Measurements from ENCODE around the gene SEMA3A. TPM values are rescaled to one million over a fixed set of nuclear protein-coding genes. Genes with fewer than 3 reads are reported as not detected.

Gene SEMA3A
- total RNA-seq, 3 donors from 2014 or later = 2.9 to 23.2 (median 5.2) TPM

DNA sequence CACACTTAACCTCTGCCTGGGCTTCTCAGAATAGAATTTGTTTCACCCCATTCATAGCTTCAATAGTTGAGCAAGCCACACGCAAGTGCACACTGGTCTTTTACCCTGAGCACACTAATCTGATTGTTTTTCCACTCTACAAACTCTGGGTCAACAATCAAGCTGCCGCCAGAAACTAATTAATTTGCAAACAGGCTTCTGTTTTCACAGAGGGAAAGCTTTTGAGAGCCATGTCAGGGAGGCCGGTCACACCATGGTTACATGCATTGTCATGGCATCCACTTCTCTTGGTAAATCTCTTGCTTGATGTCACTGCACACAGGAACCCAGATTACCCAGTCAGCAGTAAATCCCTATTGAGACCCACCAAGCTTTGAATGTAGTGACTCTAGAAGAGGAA, 154.2 kb downstream of the SEMA3A start:
- Histone ChIP-seq H3K4me3 (no peak overlapping the region), H3K9me3 (no peaks in the 10 kb centered on the region), H3K36me3 (no peaks in the 10 kb centered on the region), H3K27ac (no peak overlapping the region), H3K4me1 (no peaks in the 10 kb centered on the region), H3K27me3 (no peaks in the 10 kb centered on the region)
- no peak for DNase-seq (ENCODE audit: low spot score in 2 of 2)
- TF ChIP-seq POLR2A (IDR thresholded peaks at IDR 0.05) (no peak), POLR2AphosphoS5 (IDR thresholded peaks at IDR 0.05) (no peak)
- TF ChIP-seq, protein P1, sequence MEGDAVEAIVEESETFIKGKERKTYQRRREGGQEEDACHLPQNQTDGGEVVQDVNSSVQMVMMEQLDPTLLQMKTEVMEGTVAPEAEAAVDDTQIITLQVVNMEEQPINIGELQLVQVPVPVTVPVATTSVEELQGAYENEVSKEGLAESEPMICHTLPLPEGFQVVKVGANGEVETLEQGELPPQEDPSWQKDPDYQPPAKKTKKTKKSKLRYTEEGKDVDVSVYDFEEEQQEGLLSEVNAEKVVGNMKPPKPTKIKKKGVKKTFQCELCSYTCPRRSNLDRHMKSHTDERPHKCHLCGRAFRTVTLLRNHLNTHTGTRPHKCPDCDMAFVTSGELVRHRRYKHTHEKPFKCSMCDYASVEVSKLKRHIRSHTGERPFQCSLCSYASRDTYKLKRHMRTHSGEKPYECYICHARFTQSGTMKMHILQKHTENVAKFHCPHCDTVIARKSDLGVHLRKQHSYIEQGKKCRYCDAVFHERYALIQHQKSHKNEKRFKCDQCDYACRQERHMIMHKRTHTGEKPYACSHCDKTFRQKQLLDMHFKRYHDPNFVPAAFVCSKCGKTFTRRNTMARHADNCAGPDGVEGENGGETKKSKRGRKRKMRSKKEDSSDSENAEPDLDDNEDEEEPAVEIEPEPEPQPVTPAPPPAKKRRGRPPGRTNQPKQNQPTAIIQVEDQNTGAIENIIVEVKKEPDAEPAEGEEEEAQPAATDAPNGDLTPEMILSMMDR (IDR thresholded peaks at IDR 0.05) = no peak
- intact Hi-C loops (cut with DNase I; ENCODE audit: low total_unique reads) = no loop called here

DNA sequence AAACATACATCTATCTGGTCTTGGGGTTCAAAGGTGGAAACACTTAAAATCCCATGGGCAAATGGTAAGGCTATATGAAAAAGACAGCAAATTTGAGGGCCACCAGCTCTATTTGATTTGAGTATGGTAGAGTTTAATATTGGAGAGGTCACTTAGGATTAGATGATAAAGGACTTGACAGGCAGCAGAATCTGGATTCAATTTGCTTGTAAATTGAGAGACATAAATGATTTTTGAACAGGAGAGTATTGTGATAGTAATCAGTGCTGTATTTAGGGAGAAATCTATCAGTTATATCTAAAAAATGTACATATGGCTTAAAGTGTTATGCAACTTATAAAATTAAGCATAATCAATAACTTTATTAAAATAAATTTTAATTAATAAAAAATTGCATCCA, 155.2 kb downstream of the SEMA3A start:
- no peaks in the 10 kb centered on the region for H3K9me3 ChIP-seq
- no peaks in the 10 kb centered on the region for H3K36me3 ChIP-seq
- no peak overlapping the region for H3K4me3 ChIP-seq
- no peaks in the 10 kb centered on the region for H3K27me3 ChIP-seq
- no peak for DNase-seq (ENCODE audit: low spot score in 2 of 2)
- intact Hi-C loops (cut with DNase I; ENCODE audit: low total_unique reads) = no loop called here
- TF ChIP-seq, protein P1 (IDR thresholded peaks at IDR 0.05) = no peak
- TF ChIP-seq POLR2A (IDR thresholded peaks at IDR 0.05) (no peak), POLR2AphosphoS5 (IDR thresholded peaks at IDR 0.05) (no peak)
- no peak overlapping the region for H3K27ac ChIP-seq
- no peaks in the 10 kb centered on the region for H3K4me1 ChIP-seq

DNA sequence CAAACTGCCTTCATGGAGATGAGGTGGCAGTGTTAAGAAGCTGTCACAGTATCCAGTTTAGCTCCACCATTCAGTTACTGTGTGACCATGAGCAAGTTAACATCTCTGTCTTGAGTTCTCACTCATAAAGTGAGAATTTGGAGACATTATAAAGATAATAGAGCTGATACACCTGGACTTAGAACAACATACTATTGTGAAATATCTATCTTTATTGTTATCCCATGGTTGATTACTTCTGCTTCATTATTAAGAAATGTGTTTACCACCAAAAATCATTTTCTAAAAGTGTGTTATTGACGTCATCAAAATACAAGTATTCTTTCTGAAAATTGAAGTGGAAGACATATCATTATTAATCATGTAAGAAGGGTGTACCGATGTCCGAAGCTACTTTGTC, 166.9 kb downstream of the SEMA3A start:
- H3K4me3 ChIP-seq = no peak overlapping the region
- no peaks in the 10 kb centered on the region for H3K36me3 ChIP-seq
- DNase-seq (ENCODE audit: low spot score in 2 of 2) = no peak
- no peaks in the 10 kb centered on the region for H3K27me3 ChIP-seq
- TF ChIP-seq POLR2A (IDR thresholded peaks at IDR 0.05) (no peak), POLR2AphosphoS5 (IDR thresholded peaks at IDR 0.05) (no peak)
- TF ChIP-seq, protein P1 (IDR thresholded peaks at IDR 0.05) = no peak
- H3K27ac ChIP-seq = no peak overlapping the region
- intact Hi-C loops (cut with DNase I; ENCODE audit: low total_unique reads) = no loop called here
- H3K4me1 ChIP-seq = no peaks in the 10 kb centered on the region
- H3K9me3 ChIP-seq = no peaks in the 10 kb centered on the region

DNA sequence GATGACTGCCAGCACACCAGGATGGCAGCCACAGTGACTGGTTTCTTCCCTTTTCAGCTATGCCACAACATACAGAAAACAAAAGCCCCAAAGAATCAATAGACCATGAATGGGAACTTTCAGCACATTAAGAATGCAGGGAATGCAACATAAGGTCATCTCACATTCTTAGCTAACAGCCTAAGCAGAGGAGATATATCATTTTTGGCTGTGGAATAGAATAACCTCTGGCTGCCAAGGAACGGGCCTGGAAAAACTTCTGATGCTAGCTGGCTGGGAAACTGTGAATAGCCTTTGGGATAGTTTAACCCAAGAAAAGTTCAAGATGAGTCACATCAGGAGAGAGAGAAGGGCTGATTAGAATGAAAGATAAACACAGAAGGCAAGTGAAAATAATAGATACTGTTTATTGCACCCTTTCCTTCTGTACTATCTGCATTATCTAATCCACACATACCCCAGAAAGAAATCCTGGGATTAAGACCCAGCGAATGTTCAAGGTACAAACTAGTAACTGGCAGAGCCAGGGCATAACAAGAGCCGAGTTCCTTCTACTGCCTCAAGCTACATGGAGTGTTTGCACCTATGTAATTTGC, 169.2 kb downstream of the SEMA3A start:
- TF ChIP-seq, protein P1 (IDR thresholded peaks at IDR 0.05) = no peak
- TF ChIP-seq POLR2AphosphoS5 (IDR thresholded peaks at IDR 0.05) (no peak), POLR2A (IDR thresholded peaks at IDR 0.05) (no peak)
- H3K27ac ChIP-seq = peak overlapping the region; percentile 19 to 38
- peak in 1 of 2 donors; percentile 28 for DNase-seq (ENCODE audit: low spot score in 2 of 2)
- no peaks in the 10 kb centered on the region for H3K4me1 ChIP-seq
- no peak overlapping the region for H3K4me3 ChIP-seq
- intact Hi-C loops (cut with DNase I; ENCODE audit: low total_unique reads) = no loop called here
- H3K9me3 ChIP-seq = no peaks in the 10 kb centered on the region
- H3K36me3 ChIP-seq = no peaks in the 10 kb centered on the region
- no peaks in the 10 kb centered on the region for H3K27me3 ChIP-seq

DNA sequence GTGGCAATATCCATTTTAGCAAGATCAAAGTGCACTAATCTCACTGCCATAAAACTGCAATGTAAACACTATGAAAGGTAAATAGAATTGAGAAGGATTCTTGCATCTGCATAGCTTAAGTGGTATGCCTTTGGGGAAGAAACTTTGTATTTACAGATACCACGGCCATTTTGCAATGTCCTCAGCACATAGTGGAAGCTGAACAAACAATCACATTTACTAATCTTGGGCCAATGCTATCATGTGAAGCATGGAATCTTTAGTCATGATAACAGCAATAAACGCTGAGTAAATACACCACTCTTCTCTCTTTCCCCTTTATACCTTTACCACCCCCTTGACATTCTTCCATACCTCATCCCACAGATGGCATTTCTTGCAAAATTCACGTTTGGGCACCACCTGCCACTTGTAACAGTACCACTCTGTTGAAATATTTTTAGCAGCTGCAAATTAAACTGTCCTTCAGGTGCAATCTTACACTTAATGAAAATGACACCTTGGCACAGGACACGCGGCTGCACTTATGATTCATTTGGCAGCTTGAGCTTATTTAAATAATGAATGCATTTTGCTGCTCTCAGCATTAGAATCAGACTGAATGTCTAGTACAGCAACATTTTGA, 171.8 kb downstream of the SEMA3A start:
- no peak for TF ChIP-seq POLR2AphosphoS5 (IDR thresholded peaks at IDR 0.05)
- TF ChIP-seq POLR2A (IDR thresholded peaks at IDR 0.05) = no peak
- TF ChIP-seq, protein P1 (IDR thresholded peaks at IDR 0.05) = no peak
- intact Hi-C loops (cut with DNase I; ENCODE audit: low total_unique reads) = no loop called here
- no peaks in the 10 kb centered on the region for H3K9me3 ChIP-seq

More for the DNA sequence above, 171.8 kb downstream of the SEMA3A start:
- DNase-seq (ENCODE audit: low spot score in 2 of 2) = no peak
- no peaks in the 10 kb centered on the region for H3K27me3 ChIP-seq
- H3K27ac ChIP-seq = no peak overlapping the region
- H3K4me3 ChIP-seq = no peak overlapping the region
- H3K36me3 ChIP-seq = no peaks in the 10 kb centered on the region
- H3K4me1 ChIP-seq = no peaks in the 10 kb centered on the region

Data from breast epithelium (tissue), 4 donors.